ENCODE measurements around the gene ADAMTSL5. TPM values are rescaled to one million over a fixed set of nuclear protein-coding genes. Genes with fewer than 3 reads are reported as not detected.
A peak's percentile ranks its signal among the peaks of the same experiment; 100 is the strongest.
"Not testable (repeated sequence)": the region's sequence is repeated elsewhere in the genome, so short reads cannot be mapped to it uniquely, and the experiment has no call there.

Gene ADAMTSL5
- total RNA-seq, 4 donors from 2014 or later: 0.27 to 5.1 (median 2.5) TPM

DNA sequence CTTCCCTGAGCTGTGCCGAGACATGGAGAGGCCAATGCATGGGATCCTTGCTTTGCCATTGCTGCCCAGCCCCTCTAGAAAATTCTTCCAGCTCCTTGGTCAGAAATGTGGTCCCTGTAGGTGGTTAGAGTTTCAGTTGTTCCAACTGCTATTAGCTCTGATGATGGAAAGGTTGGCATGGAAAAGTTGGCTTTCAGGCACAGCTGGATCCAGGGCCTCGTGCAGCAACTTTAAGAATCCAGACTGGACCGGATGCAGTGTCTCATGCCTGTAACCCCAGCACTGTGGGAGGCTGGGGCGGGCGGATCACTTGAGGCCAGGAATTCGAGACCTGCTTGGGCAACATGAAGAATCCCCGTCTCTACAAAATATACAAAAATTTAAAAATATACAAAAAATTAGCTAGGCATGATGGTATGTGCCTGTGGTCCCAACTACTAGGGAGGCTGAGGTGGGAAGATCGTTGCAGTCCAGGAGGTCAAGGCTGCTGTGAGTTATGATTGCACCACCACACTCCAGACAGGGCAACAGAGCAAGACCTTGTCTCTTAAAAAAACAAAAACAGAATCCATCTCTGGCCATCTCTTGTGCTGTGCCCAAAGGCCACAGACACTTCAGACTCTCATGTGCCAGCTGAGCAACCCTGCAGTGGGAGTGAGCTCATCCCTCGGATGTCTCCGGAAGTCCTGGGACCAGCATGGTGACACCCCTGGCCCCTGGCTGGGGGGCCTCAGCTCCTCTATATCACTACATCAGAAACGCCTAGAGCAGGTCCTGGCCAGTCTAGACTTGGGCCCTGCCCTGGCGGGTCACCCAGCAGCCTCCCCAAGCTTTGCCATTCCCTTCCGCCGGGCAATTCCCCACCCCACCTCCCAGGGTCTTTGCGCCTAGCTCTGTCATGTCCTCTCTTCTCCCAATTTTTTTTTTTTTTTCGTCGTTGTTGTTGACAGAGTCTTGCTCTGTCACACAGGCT is 38.5 kb upstream of the ADAMTSL5 start:
- H3K4me3 ChIP-seq (replicated peaks in 1 of 3): no peak overlapping the region
- H3K4me1 ChIP-seq: no peaks in the 10 kb centered on the region
- WGBS, 2 donors: 79 to 86% methylated on average over 16 to 17 of the region's 17 CpGs
- intact Hi-C loops (cut with DNase I): loop anchor here (10.0 kb wide), 1 partner anchor 263 kb away; the partner anchor contains the start of gene ATP8B3
- DNase-seq: no peak
- H3K27ac ChIP-seq: no peak overlapping the region
- no peaks in the 10 kb centered on the region for H3K27me3 ChIP-seq
- H3K36me3 ChIP-seq: peaks cover 0 to 4% of the 10 kb centered on the region in 2 donors
- no peaks in the 10 kb centered on the region for H3K9me3 ChIP-seq
- TF ChIP-seq POLR2A (IDR thresholded peaks at IDR 0.05): no peak
- no peak for TF ChIP-seq CTCF (IDR thresholded peaks at IDR 0.05)

DNA sequence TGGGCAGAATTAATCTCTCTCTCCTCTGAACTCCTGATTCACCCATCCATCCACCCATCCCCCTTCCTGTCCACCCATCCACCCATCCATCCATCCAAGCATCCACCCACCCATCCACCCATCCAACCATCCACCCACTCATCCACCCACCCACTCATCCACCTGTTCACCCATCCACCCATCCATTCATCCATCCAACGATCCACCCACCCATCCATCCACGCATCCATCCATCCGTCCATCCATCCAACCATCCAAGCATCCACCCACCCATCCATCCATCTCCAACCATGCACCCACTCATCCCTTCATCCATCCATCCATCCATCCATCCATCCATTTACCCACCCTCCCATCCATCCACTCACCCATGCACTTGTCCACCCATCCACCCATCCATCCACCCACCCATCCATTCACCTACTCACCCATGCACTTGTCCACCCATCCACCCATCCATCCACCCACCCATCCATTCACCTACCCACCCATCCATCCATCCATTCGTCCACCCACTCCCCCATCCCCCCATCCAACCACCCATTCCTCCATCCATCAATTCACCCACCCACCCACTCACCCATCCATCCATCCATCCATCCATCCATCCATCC is 36.6 kb upstream of the ADAMTSL5 start:
- no peaks in the 10 kb centered on the region for H3K27me3 ChIP-seq
- H3K4me1 ChIP-seq: no peaks in the 10 kb centered on the region
- no peak overlapping the region for H3K27ac ChIP-seq
- WGBS, 2 donors: 86 to 89% methylated on average over 4 of the region's 4 CpGs
- no peak overlapping the region for H3K4me3 ChIP-seq (replicated peaks in 1 of 3)
- intact Hi-C loops (cut with DNase I): no loop called here
- no peak for TF ChIP-seq POLR2A (IDR thresholded peaks at IDR 0.05)
- TF ChIP-seq CTCF (IDR thresholded peaks at IDR 0.05): no peak
- no peaks in the 10 kb centered on the region for H3K36me3 ChIP-seq
- DNase-seq: no peak
- H3K9me3 ChIP-seq: no peaks in the 10 kb centered on the region

GRCh38 chr19:1540365-1540925 is 27.6 kb upstream of the ADAMTSL5 start:
- no peak for TF ChIP-seq CTCF (IDR thresholded peaks at IDR 0.05)
- no peak for TF ChIP-seq POLR2A (IDR thresholded peaks at IDR 0.05)
- H3K27ac ChIP-seq: no peak overlapping the region
- H3K36me3 ChIP-seq: no peaks in the 10 kb centered on the region
- intact Hi-C loops (cut with DNase I): loop anchor here (5.0 kb wide), 1 partner anchor 227 kb away; no protein-coding TSS in a partner anchor
- H3K27me3 ChIP-seq: no peaks in the 10 kb centered on the region
- WGBS, 2 donors: 20 to 39% methylated on average over 17 of the region's 17 CpGs
- H3K4me1 ChIP-seq: no peaks in the 10 kb centered on the region
- no peak overlapping the region for H3K4me3 ChIP-seq (replicated peaks in 1 of 3)
- no peaks in the 10 kb centered on the region for H3K9me3 ChIP-seq
- no peak for DNase-seq

- not testable (repeated sequence) for H3K27ac ChIP-seq; DNase-seq; H3K9me3 ChIP-seq; H3K4me3 ChIP-seq (replicated peaks in 1 of 3); H3K4me1 ChIP-seq; H3K36me3 ChIP-seq; H3K27me3 ChIP-seq
- intact Hi-C loops (cut with DNase I): loop anchor here (5.0 kb wide), 1 partner anchor 228 kb away; no protein-coding TSS in a partner anchor
- WGBS, 2 donors: 87% methylated on average over 11 of the region's 11 CpGs
Observed at GRCh38 chr19:1539749-1540148, 26.9 kb upstream of the ADAMTSL5 start.

DNA sequence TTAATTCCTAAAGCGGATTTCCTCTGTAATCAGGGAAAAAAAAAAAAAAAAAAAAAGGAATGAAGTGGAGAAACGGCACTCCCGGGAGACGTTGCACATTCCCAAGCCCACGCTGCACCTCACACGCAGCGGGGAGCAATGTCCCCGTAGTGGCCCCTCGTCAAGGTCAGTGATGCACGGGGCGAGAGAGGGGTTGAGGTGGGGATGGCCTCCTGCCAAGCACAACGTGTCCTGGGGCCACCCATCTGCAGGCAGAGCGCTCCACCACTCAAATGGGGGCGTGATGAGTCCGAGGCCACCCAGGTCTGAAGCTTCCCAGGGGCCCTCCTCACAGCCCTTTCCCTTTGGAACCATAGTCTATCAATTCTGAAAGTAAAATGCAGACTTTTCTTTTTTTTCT is 26.2 kb upstream of the ADAMTSL5 start:
- Histone ChIP-seq H3K4me1 (no peaks in the 10 kb centered on the region), H3K36me3 (no peaks in the 10 kb centered on the region), H3K27ac (no peak overlapping the region), H3K4me3 (replicated peaks in 1 of 3) (no peak overlapping the region), H3K9me3 (no peaks in the 10 kb centered on the region), H3K27me3 (no peaks in the 10 kb centered on the region)
- intact Hi-C loops (cut with DNase I): no loop called here
- WGBS, 2 donors: 8 to 15% methylated on average over 15 of the region's 15 CpGs
- peak in 1 of 2 donors; percentile 8 for DNase-seq
- TF ChIP-seq POLR2A (IDR thresholded peaks at IDR 0.05) (no peak), CTCF (IDR thresholded peaks at IDR 0.05) (no peak)

DNA sequence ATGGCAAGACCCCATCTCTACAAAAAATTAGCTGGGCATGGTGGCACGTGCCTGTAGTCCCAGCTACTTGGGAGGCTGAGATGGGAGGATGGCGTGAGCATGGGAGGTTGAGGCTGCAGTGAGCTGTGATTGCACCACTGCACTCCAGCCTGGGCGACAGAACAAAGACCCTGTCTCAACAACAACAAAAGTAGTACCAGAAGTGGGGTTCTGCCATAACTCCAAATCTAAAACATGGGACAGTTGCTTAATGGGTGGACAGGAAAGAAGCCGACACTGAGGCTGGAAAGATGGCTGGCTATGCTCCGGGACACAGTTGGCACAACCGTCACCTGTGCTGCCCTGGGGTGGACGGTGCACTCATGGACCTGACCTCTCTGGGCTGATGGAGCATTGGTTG is 22.9 kb upstream of the ADAMTSL5 start:
- H3K36me3 ChIP-seq; H3K27ac ChIP-seq; H3K9me3 ChIP-seq; H3K27me3 ChIP-seq; DNase-seq; H3K4me1 ChIP-seq; intact Hi-C loops (cut with DNase I); H3K4me3 ChIP-seq (replicated peaks in 1 of 3): not testable (repeated sequence)
- WGBS, 2 donors: 89 to 92% methylated on average over 6 to 7 of the region's 7 CpGs
